ENCODE measurements around the gene EOMES.
A peak's percentile ranks its signal among the peaks of the same experiment; 100 is the strongest.

The EOMES gene

GRCh38 chr3:27720899-27721716 lies 1.0 kb downstream of the EOMES start:
- DNase-seq (ENCODE audit: low read depth in 1 of 2, low spot score in 1 of 2): no peak

- no peak for DNase-seq (ENCODE audit: low read depth in 1 of 2, low spot score in 1 of 2)
Measured at GRCh38 chr3:27719314-27720003, 2.7 kb downstream of the EOMES start.

- DNase-seq (ENCODE audit: low read depth in 1 of 2, low spot score in 1 of 2): no peak
Measured at GRCh38 chr3:27718459-27718858, 3.7 kb downstream of the EOMES start.

- DNase-seq (ENCODE audit: low read depth in 1 of 2, low spot score in 1 of 2): no peak
Measured at GRCh38 chr3:27717200-27717852, 4.8 kb downstream of the EOMES start.

- no peak for DNase-seq (ENCODE audit: low read depth in 1 of 2, low spot score in 1 of 2)
Measured at GRCh38 chr3:27716309-27716708, 5.8 kb downstream of the EOMES start.

DNA sequence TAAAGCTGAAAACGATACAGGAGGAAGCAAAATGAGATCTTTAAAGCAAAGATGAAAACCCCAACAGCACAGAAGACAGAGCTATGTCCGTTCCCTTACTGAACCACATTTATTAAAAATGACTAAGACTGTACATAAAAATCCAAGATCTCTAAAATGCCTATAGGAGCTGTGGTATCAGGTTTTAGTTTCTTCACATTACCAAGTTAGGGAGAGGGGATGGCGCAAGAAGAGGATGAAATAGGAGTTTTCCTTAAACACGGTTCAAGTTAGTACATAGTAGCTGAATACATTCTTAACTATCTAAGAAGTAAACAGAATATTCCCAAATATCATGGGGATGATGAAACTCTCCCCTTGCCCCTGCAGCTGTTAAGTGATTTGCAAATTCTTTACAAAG lies 6.3 kb downstream of the EOMES start:
- no peak for DNase-seq (ENCODE audit: low read depth in 1 of 2, low spot score in 1 of 2)

GRCh38 chr3:27715454-27715806 lies 6.7 kb downstream of the EOMES start:
- DNase-seq (ENCODE audit: low read depth in 1 of 2, low spot score in 1 of 2): no peak

DNA sequence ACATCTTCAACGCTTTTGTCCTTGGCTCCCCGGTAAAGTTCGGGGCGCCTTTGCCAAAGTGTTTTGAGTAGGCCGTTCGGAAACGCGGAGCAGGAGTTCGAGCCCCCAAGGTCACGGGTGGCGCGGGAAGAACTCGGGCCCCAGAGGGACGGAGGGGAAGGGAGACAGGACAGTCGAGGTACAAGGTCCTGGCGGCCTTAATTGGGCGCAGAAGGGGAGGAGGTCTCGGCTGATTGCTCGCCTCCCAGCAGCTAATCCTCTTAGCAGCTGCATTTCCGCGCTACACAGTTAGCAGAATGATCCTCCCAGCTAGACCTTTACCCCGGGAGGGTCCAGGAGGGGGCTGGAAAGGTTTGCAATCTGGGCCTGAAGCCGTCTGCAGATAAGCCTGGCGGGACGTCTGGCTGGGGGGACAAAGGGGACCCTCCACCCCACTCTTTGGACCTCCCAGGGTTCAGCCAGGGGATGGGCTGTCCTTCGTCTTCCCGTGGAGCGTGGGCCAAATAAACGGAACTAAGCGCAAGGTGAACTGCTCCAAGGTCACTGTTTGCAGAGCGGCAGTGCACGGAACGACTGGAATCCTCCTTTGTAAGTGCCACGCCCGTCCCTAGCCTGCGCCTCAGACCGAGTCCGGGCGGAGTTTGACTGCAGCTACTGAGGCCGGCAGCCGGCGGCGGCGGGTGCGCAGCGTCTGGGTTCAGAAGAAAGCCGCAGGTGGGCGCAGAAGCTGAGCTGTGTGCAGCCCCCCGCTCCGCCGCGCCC lies 7.2 kb downstream of the EOMES start:
- DNase-seq (ENCODE audit: low read depth in 1 of 2, low spot score in 1 of 2): no peak

- no peak for DNase-seq (ENCODE audit: low read depth in 1 of 2, low spot score in 1 of 2)
Measured at GRCh38 chr3:27714146-27714526, 8.0 kb downstream of the EOMES start.

GRCh38 chr3:27713435-27714145 lies 8.5 kb downstream of the EOMES start:
- no peak for DNase-seq (ENCODE audit: low read depth in 1 of 2, low spot score in 1 of 2)

DNA sequence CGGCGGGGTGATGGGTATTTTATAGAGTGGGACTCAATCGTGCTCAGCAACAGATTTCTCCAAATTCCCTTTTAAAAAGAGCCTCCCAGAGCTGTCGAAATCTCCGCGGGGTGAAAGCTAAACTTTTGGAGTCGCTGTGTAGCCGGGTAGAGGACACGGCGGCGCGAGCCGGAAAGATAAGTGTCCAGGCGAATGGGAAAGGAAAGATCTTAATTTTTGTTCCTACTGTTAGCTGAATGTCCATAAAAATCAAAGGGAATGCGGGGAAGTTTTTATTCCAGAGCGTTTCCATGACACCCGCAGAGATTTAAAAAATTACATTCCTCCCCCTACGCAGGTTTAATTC lies 9.1 kb downstream of the EOMES start:
- DNase-seq (ENCODE audit: low read depth in 1 of 2, low spot score in 1 of 2): no peak

DNA sequence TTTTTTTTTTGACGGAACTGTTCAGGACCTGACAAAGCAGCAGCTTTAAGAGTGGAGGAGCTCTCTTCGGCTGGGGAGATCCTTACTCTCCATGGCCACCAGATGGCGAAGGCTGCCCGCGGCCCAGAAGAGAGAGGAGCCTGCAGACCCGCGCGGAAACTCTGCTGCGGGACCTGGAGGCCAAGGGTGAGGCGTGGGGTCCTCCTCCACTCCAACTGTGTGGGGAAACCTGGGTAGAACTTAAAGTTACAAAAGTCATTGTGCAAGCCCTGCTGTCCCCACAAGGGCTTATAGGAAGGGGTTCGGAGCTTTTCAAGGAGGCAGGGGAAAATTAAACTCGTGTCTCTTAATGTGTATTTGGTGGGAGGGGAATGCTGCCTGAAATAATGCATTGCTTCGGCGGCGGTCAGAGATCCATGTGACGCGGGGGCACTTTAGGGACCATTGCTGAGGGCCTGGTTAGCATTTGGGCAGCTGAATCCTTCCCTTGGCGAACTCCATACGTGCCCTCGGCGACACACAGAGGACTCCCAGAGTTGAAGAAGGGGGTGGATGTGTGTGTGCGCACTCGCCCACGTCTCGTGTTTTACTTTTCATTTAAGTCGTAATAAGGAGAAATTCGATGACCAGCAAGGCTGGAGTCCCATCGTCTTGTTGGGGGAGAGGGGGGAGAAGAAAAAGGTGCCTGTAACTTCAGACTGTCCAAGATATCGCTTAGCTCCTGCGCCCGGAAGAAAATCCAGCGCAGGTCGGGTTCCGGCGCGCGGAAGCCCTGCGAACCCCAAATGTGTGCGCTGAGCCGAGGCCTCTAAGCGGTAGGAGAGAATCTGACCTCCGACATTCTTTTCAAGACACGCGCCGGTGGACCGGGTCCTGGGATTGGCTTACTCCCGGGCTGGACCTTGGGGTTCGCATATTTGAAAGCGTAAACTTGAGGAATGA lies 9.7 kb downstream of the EOMES start:
- DNase-seq (ENCODE audit: low read depth in 1 of 2, low spot score in 1 of 2): peak; percentile 54 to 64

GRCh38 chr3:27708250-27708649 lies 13.9 kb downstream of the EOMES start:
- DNase-seq (ENCODE audit: low read depth in 1 of 2, low spot score in 1 of 2): no peak

GRCh38 chr3:27699067-27699466 lies 23.1 kb downstream of the EOMES start:
- DNase-seq (ENCODE audit: low read depth in 1 of 2, low spot score in 1 of 2): no peak

DNA sequence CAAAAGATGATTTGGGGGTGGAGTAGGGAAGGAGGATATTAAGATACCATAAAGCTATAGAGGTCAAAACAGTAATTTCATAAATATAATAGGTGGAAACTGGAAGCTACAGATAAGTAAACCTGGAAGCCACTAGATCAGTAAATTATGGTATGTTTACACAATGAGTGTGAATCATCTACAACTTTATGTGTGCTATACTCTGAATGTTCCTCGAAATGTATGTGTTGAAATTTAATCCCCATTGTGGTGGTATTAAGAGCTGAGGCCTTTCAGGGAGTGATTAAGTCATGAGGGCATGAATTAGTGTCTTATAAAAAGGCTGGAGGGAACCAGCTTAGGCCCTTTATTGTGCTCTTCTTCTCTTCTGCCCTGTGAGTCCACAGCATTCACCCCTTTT lies 25.2 kb downstream of the EOMES start:
- DNase-seq (ENCODE audit: low read depth in 1 of 2, low spot score in 1 of 2): no peak

GRCh38 chr3:27695636-27696035 lies 26.5 kb downstream of the EOMES start:
- no peak for DNase-seq (ENCODE audit: low read depth in 1 of 2, low spot score in 1 of 2)

GRCh38 chr3:27688053-27688452 lies 34.1 kb downstream of the EOMES start:
- no peak for DNase-seq (ENCODE audit: low read depth in 1 of 2, low spot score in 1 of 2)

GRCh38 chr3:27686642-27687041 lies 35.5 kb downstream of the EOMES start:
- DNase-seq (ENCODE audit: low read depth in 1 of 2, low spot score in 1 of 2): no peak

GRCh38 chr3:27685474-27685873 lies 36.6 kb downstream of the EOMES start:
- DNase-seq (ENCODE audit: low read depth in 1 of 2, low spot score in 1 of 2): no peak

DNA sequence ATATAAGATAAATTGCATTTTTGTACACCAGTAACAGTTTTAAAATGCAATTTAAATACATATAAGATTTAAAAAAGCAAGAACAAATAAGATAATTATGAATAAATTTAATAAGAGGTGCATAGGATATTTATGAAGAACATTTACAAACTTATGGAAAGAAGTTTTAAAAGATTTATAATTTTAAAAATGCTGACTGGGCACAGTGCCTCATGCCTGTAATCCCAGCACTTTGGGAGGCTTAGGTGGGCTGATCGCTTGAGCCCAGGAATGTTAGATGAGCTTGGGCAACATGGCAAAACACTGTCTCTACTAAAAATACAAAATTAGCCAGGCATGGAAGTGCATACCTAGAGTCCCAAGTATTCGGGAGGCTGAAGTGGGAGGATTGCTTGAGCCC lies 37.8 kb downstream of the EOMES start:
- no peak for DNase-seq (ENCODE audit: low read depth in 1 of 2, low spot score in 1 of 2)
